Fibroblast of mammary gland (primary cell): ENCODE measurements around the gene GNG12.

Experiments
- DNase-seq: peaks from one replicate; pipeline ENCODE4 v3.0.0-alpha.2; 2010; ENCODE audit warnings: low read depth
- H3K4me3 ChIP-seq: 2 replicates; pipeline ENCODE4 v1.5.1; 2011; ENCODE audit warnings: low read depth, mild to moderate bottlenecking, low read length, moderate library complexity; ENCODE audit not compliant: control insufficient read depth
- CTCF ChIP-seq: conservative IDR thresholded peaks from 2 replicates; pipeline ENCODE4 v1.5.1; 2011; ENCODE audit warnings: low read depth, low read length, inconsistent platforms; ENCODE audit not compliant: control insufficient read depth, insufficient read depth

Gene GNG12

GRCh38 chr1:67835663-67836452 is 2.6 kb upstream of the GNG12 start:
- no peak overlapping the region for H3K4me3 ChIP-seq
- DNase-seq = no peak
- TF ChIP-seq CTCF = no peak

GRCh38 chr1:67834246-67834877 is 1.1 kb upstream of the GNG12 start:
- DNase-seq = no peak
- no peak overlapping the region for H3K4me3 ChIP-seq
- TF ChIP-seq CTCF = no peak

- DNase-seq = peak; percentile 73
- TF ChIP-seq CTCF = no peak
- H3K4me3 ChIP-seq = peak overlapping the region; percentile 85
These were observed 304 bp upstream of the GNG12 start for GRCh38 chr1:67833602-67833940.

- no peak for TF ChIP-seq CTCF
- peak overlapping the region; percentile 85 for H3K4me3 ChIP-seq
- DNase-seq = peak; percentile 83
These were observed 1.3 kb downstream of the GNG12 start for GRCh38 chr1:67831850-67832513.

- DNase-seq = no peak
These were observed 2.1 kb downstream of the GNG12 start for GRCh38 chr1:67830928-67831830.

More at GRCh38 chr1:67830928-67831830, 2.1 kb downstream of the GNG12 start:
- peak overlapping the region; percentile 85 for H3K4me3 ChIP-seq
- TF ChIP-seq CTCF = no peak
